Loucy (cell line): ENCODE measurements around the gene KLRG1.

Experiments
- H2AFZ ChIP-seq: fragments of 200-600 bp; sonication (generic); 2 replicates; pipeline ENCODE4 v1.6.0; 2016; ENCODE audit warnings: antibody characterized with exemption, mild to moderate bottlenecking, low read length, moderate library complexity
- H3F3A ChIP-seq: fragments of 200-600 bp; 2 replicates; pipeline ENCODE4 v1.6.0; 2016; ENCODE audit warnings: antibody characterized with exemption, low read depth, mild to moderate bottlenecking
- H3K27me3 ChIP-seq: fragments of 200-600 bp; sonication (generic); 2 replicates; pipeline ENCODE4 v1.6.1; 2014; ENCODE audit warnings: low read length, mild to moderate bottlenecking; ENCODE audit not compliant: insufficient read depth, poor library complexity, severe bottlenecking
- H3K36me3 ChIP-seq: fragments of 200-600 bp; sonication (generic); 2 replicates; pipeline ENCODE4 v1.6.1; 2016; ENCODE audit warnings: low read length; ENCODE audit not compliant: insufficient read depth
- H3K4me1 ChIP-seq: fragments of 200-600 bp; sonication (generic); 2 replicates; pipeline ENCODE4 v1.5.1; 2014; ENCODE audit warnings: low read length, mild to moderate bottlenecking; ENCODE audit not compliant: insufficient read depth, poor library complexity, severe bottlenecking
- H3K4me2 ChIP-seq: fragments of 200-600 bp; sonication (generic); 2 replicates; pipeline ENCODE4 v1.6.0; 2014; ENCODE audit warnings: antibody characterized with exemption, low read length, low read depth, mild to moderate bottlenecking; ENCODE audit not compliant: poor library complexity, severe bottlenecking
- H3K4me3 ChIP-seq: fragments of 200-600 bp; sonication (generic); 2 replicates; pipeline ENCODE4 v1.5.1; 2014; ENCODE audit warnings: low read length, mild to moderate bottlenecking, mixed read lengths; ENCODE audit not compliant: poor library complexity, severe bottlenecking
- H3K79me2 ChIP-seq: fragments of 200-600 bp; sonication (generic); 2 replicates; pipeline ENCODE4 v1.6.1; 2014; ENCODE audit warnings: low read length; ENCODE audit not compliant: insufficient read depth
- H3K9ac ChIP-seq: fragments of 200-600 bp; sonication (generic); 2 replicates; pipeline ENCODE4 v1.6.0; 2014; ENCODE audit warnings: mild to moderate bottlenecking, low read depth, low read length, moderate library complexity; ENCODE audit not compliant: poor library complexity, severe bottlenecking
- H3K9me2 ChIP-seq: fragments of 200-600 bp; sonication (generic); replicated peaks from 2 replicates; pipeline ENCODE4 v1.6.1; 2016; ENCODE audit warnings: low read depth, low read length, mixed read lengths
- H3K9me3 ChIP-seq: fragments of 200-600 bp; sonication (generic); 2 replicates; pipeline ENCODE4 v1.6.1; 2014; ENCODE audit warnings: mild to moderate bottlenecking, antibody characterized with exemption, low read length, low read depth; ENCODE audit not compliant: insufficient read depth
- H4K20me1 ChIP-seq: fragments of 200-600 bp; sonication (generic); 2 replicates; pipeline ENCODE4 v1.6.0; 2014; ENCODE audit warnings: antibody characterized with exemption, low read length, mild to moderate bottlenecking; ENCODE audit not compliant: insufficient read depth, poor library complexity, severe bottlenecking
- EZH2phosphoT487 ChIP-seq: fragments of 200-600 bp; IDR thresholded peaks from 2 replicates; pipeline ENCODE4 v1.6.1; 2018; ENCODE audit warnings: antibody characterized with exemption, mild to moderate bottlenecking, moderate library complexity, borderline replicate concordance
- TF ChIP-seq, protein P1 (sequence below): fragments of 200-600 bp; sonication (generic); conservative IDR thresholded peaks from 2 replicates; pipeline ENCODE4 v1.5.1; 2014; ENCODE audit warnings: mild to moderate bottlenecking, antibody characterized with exemption, low read length

Gene KLRG1

DNA sequence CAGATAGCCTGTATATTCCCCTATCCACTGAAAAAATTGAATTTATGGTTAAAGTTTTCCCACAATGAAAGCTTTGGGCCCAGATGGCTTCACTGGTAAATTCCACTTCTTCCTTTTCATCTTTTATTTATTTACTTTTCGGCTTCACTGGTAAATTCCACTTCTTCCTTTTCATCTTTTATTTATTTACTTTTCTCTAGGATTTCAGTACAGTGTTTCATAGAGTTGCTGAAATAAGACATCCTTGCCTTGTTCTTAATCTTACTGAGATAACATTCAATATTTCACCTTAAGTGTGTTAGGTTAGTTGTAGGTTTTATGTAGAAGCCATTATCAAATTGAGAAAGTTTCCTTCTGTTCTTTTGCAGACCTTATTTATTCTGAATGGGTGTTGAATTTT, 18.9 kb upstream of the KLRG1 start:
- H3K4me1 ChIP-seq = no peaks in the 10 kb centered on the region
- H3K4me2 ChIP-seq = no peak overlapping the region
- no peaks in the 10 kb centered on the region for H4K20me1 ChIP-seq

DNA sequence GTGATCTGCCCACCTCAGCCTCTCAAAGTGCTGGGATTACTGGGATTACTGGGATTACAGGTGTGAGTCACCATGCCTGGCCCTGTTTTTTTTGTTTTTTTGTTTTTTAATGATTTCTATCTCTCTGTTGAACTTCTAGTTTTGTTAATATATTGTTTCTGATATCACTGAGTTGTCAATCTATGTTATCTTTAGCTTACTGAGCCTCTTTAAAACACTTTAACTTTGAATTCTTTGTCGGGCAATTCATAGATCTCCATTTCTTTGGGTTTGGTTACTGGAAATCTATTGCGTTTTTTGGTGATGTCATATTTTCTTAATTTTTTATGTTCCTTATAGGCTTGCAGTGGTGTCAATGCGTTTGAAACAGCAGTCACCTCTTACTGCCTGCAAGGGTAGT, 9.2 kb upstream of the KLRG1 start:
- Histone ChIP-seq H3K79me2 (no peaks in the 10 kb centered on the region), H3K9me2 (no peaks in the 10 kb centered on the region), H3K9me3 (no peaks in the 10 kb centered on the region), H3K9ac (no peak overlapping the region), H3K4me3 (no peak overlapping the region), H3K27me3 (no peaks in the 10 kb centered on the region), H4K20me1 (no peaks in the 10 kb centered on the region), H3K4me2 (no peak overlapping the region), H3K4me1 (no peaks in the 10 kb centered on the region), H3K36me3 (no peaks in the 10 kb centered on the region), H3F3A (no peaks in the 10 kb centered on the region), H2AFZ (no peak overlapping the region)
- TF ChIP-seq, protein P1, sequence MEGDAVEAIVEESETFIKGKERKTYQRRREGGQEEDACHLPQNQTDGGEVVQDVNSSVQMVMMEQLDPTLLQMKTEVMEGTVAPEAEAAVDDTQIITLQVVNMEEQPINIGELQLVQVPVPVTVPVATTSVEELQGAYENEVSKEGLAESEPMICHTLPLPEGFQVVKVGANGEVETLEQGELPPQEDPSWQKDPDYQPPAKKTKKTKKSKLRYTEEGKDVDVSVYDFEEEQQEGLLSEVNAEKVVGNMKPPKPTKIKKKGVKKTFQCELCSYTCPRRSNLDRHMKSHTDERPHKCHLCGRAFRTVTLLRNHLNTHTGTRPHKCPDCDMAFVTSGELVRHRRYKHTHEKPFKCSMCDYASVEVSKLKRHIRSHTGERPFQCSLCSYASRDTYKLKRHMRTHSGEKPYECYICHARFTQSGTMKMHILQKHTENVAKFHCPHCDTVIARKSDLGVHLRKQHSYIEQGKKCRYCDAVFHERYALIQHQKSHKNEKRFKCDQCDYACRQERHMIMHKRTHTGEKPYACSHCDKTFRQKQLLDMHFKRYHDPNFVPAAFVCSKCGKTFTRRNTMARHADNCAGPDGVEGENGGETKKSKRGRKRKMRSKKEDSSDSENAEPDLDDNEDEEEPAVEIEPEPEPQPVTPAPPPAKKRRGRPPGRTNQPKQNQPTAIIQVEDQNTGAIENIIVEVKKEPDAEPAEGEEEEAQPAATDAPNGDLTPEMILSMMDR = no peak
- TF ChIP-seq EZH2phosphoT487 = no peak

More for the DNA sequence above, 18.9 kb upstream of the KLRG1 start:
- Histone ChIP-seq H3K9me2 (no peaks in the 10 kb centered on the region), H2AFZ (no peak overlapping the region), H3K36me3 (no peaks in the 10 kb centered on the region), H3K4me3 (no peak overlapping the region), H3K27me3 (no peaks in the 10 kb centered on the region), H3F3A (no peaks in the 10 kb centered on the region), H3K79me2 (no peaks in the 10 kb centered on the region), H3K9me3 (peaks cover 17% of the 10 kb centered on the region; the same call in 1 of the 2 replicates), H3K9ac (no peak overlapping the region)
- no peak for TF ChIP-seq EZH2phosphoT487
- TF ChIP-seq, protein P1 = no peak

DNA sequence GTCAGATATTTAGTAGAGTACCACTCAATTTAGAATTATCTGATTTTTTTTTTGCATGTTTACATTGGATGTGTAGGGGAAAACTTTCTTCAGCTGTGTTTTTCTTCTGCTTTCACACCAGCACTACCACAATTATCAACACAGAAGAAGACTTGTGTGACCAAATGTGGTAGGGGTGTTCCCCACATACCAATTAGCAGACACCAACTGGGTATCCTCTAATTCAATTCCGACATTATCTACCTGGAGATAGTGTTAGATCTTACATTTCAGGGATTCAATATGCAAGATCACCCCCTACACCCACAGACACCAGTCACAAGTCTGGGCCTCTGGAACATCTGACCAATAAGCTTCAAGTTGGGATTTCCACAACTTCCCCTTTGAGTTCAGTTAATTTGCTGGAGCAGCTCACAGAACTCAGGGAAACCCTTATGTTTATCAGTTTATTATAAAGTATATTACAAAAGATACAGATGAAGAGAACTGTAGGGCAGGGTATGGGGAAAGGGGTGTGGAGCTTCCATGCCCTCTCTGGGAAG, 4.1 kb upstream of the KLRG1 start:
- TF ChIP-seq, protein P1 = no peak
- TF ChIP-seq EZH2phosphoT487 = no peak
- Histone ChIP-seq H3K9me2 (no peaks in the 10 kb centered on the region), H3K36me3 (no peaks in the 10 kb centered on the region), H3F3A (no peaks in the 10 kb centered on the region), H3K9ac (no peak overlapping the region), H3K4me2 (no peak overlapping the region), H3K27me3 (no peaks in the 10 kb centered on the region), H3K79me2 (no peaks in the 10 kb centered on the region), H4K20me1 (no peaks in the 10 kb centered on the region), H2AFZ (no peak overlapping the region), H3K4me3 (no peak overlapping the region), H3K4me1 (peaks cover 23% of the 10 kb centered on the region), H3K9me3 (no peaks in the 10 kb centered on the region)
